A204.1 (cell line): Measurements from ENCODE around the gene USP21.

Experiments
- FAIRE-seq: peaks from 2 replicates; lab custom pipeline; 2012; peaks lifted over from hg19 to GRCh38; lab: Jason Lieb, UNC

USP21 gene

DNA sequence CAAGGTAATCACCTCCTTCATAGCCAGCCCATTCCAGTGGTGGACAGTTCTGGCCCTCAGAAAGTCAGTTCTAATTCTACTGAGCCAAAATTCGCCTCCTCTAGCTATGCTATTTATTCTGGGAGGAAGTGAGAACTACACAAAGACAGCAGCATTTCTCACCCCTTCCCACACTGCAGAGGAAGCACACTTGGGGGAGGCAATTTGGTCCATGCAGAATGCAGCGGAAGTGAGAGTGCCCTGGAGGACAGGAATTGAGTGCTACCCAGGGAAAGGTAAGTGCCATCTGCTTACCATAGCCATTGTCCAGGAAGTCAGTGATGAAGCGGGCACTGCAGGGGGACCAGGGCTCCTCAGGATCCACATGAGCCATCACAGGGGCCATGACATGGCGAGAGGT lies 35.9 kb downstream of the USP21 start:
- no peak for FAIRE-seq

DNA sequence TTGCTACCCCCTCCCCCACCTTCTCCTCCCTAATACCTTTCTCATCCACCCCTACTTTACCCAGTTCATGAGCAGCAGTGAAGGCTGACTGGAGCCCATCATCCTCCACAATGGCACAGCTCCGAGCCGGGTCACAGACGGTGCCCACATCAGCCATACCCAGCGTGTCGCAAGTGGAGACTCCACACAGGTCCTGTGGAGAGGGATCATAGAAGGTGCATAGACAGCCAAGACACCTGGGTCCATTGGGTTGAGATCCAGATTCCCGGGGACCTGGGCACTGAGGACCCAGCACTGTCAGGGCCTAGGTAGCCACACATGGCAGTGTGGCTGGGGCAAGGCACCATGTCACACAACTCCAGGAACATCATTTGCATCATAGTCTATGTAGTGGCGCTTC lies 36.8 kb downstream of the USP21 start:
- FAIRE-seq, result no peak

DNA sequence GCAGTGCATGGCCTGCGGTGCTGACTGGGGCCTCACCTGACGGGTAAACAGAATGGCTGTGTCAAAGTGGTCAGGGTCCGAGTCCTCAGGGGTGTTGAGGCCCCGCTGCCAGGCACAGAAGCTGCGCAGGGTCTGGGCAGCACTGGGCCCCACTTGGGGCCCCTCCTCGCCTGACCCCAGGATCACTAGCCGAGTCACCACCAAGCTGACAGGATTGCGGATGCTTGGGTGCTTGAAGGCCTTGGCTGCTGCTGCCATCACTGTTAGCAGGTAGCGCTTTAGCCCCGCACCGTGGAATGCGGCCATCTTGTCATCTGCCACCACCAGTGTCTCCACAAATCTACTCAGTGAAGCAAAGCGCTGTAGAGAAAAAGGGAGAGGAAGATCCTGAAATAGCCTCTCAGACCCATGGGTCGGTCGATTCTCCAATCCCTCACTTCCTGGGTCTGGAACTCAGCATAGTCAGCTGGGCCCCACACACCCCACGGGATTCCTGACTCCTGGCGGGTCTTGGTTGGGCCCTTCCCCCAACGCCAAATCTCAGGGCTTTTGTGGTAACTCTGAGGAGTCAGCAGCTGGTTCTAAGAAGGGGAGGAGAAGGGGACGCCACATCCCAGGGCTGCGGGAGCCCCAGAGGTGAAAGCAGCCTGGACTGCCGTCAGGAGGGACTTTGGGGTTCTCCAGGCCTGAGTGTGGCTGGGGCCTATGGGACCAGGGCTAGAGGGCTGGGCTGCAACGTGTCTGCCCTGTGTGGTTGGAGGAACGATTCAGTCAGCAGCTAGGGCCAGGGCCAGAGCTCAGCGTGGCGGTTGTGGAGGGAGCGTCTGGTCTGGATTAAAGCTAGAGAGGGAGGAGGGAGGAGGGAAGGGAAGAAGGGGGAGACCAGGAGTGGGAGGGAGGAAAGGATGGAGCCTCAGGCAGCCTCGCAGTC lies 37.5 kb downstream of the USP21 start:
- no peak for FAIRE-seq

DNA sequence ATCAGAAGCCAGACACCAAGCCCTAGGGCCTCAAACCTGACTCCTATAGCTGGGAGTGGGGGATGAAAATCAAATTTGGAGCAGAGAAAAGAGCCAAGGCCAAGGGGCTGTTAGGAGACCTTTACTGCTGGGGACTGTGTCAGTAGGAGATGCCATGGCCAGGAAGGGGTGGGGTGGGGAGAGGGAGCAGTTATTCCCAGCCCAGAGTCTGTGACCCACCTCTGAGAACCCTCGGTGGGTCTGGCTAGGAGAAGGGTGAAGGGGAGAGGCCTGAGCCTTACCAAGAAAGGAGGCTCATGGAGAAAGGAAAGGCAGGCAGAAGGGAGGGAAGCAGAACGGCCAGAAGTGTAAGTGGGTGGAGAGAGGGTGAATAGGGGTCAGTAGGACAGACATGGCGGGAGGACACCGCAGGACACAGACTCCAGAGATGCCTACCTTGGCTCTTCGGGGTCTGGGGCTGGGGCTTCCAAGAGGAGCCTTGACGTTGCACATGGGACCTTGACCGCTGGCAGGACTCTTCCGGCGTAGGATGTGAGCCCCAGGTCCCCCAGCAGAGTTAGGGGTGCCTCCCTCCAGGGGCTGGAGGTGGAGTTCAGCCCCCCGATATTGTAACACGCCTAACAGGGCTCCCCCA lies 38.4 kb downstream of the USP21 start:
- FAIRE-seq, result no peak

DNA sequence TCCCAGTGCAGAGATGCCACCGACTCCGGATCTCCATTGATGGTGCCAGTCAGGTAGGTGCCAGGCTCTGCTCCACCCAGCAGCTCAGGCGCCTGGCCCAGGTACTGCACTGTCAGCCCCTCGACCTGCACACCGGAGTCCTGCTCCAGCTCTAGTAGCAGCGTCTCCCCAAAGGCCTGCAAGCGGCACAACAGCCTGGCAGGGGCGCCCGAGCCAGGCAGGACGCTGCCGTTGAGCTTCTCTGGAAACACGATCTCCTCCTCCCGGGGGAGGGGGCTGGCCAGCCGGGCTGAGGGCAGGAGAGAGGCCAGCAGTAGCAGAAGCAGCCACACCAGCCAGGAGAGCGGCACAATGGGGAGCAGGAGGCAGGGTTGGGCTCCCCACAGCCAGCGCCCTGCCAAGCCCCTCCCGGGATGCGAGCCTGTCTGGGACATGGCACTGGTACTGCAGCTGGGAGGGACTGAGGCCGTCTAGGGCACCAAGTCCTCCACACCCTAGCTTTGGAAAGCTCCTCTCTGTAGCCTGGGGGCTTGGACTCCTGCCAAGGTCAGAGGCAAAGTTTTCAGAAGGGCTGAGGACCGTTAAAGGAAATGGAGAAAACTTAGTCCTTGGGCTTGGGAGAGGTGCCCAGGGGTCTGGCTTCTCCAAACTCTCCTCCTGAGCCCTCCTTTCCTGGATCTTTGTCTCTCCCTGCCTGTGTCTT lies 39.0 kb downstream of the USP21 start:
- no peak for FAIRE-seq

DNA sequence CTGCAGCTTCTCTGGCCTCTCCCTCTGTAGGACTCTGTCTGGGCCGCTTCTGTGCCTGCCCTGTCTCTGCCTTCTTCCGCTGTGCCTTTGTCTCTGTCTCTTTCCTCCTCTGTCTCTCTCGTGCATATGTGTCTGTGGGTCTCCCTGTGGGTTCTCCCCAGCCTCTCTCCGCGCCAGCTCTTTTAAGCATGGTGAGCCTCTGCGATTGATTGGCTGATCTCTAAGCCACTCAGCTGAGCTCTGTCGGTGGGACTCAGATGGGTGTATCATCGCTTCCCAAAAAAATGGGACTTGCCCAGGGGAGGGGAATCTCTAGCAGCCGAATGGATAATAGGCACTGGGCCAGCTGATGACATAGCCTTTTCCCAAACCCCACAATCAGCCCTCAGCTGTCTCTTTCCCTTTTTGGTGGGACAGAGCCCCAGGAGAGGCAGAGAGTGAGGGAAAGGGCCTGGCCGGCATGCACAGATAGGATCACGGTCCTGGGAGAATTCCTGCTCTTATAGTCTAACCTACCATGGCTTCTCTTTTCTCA lies 39.7 kb downstream of the USP21 start, which contains the start of gene ADAMTS4:
TSS of gene ADAMTS4 (minus strand) at position 158 of the 535 bp plus-strand sequence. CDS start 427 bp downstream, outside the sequence.
- no peak for FAIRE-seq

DNA sequence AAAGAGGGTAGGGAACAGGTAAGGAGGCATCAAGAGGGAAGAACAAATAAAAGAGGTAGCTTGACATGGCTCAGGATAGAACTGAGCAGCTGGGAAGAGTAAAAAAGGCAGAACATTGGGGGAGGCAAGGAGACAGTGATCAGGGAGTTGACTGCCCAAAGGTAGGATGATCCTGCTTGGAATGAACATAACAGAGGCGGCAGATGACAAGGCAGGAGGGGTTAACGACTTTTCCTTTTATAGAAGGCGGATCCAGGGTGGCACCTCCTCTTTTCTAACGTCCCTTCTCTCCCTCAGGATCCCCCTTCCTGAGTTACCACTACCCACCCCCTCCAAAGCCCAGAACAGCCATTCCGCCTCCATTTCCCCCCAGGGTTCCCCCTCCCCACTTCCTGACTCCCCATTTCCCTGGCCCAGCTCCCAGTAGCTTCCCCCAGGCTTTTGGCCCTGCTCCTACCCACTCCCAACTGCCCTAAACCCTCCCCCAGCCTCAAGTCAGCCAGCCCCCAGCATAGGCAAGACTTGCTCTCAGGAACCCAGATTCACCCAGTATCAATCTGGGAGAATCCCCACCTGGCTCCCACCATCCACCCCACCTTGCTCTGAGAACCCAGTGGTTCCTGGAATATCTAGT lies 40.3 kb downstream of the USP21 start:
- no peak for FAIRE-seq

DNA sequence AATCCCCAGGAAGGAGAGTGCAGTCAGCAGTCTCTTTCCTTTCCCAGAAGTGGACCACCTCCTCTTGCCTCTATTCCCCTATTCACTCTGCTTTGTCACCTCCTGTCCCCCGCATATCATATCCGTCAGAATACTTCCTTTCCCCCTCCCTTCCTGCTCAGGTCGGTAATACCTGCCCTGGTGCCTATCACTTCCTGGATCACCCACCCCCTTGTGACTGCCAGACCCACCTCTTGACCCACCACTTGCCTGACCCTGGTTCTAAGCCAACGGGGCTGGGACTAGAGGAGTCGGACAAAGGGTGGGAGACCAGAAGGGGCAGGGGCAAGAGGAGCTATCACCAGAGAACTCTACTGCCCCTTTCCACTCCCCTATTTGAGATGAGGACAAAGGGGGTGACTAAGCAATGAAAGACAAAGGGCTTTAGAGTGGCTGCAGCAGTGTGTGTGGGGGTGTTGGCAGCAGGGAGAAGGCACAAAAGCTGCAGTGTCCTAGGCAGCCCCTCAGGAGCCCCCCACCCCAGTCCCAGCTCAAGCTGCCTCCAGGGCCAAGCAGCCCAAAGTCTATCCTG lies 41.2 kb downstream of the USP21 start:
- FAIRE-seq, result no peak

DNA sequence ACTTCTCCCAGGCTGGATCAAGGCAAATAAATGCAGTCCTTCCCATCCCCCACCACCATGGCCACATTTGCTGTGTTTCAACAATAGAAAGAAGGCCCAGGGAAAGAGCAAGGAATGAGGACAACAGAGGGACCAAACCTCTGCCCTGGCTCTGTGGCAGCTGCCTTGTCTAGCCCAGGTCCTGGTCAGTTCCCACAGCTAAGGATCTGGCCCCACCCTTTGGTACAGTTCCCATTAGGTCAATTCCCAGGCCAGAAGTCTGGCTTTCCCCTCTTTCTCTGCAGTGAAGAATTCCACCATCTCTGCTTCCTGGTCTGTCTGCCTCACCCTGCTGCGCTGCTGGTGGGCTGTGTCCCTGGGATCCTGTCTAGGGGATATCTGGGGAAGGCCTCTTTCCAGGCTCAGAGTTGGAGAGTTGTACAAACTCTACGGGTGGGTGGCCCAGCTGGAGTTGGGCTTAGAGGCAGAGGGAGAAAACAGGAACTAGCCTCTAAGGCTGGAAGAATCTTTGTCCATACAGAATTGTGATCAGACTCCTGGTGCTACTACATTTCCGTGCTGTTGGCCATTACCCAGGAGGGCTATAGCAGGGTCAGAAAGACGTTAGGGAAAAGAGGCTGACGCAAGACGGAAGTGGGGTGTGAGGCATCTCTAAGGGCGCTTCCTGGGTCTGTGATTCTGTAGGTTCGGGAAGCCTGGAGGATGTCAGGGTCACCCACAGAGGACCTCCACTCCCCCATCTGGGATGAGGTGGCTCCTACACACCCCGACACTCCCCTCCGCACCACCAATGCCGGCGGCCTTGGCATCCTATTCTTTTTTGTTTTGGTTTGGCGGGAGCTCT lies 41.9 kb downstream of the USP21 start:
- no peak for FAIRE-seq

DNA sequence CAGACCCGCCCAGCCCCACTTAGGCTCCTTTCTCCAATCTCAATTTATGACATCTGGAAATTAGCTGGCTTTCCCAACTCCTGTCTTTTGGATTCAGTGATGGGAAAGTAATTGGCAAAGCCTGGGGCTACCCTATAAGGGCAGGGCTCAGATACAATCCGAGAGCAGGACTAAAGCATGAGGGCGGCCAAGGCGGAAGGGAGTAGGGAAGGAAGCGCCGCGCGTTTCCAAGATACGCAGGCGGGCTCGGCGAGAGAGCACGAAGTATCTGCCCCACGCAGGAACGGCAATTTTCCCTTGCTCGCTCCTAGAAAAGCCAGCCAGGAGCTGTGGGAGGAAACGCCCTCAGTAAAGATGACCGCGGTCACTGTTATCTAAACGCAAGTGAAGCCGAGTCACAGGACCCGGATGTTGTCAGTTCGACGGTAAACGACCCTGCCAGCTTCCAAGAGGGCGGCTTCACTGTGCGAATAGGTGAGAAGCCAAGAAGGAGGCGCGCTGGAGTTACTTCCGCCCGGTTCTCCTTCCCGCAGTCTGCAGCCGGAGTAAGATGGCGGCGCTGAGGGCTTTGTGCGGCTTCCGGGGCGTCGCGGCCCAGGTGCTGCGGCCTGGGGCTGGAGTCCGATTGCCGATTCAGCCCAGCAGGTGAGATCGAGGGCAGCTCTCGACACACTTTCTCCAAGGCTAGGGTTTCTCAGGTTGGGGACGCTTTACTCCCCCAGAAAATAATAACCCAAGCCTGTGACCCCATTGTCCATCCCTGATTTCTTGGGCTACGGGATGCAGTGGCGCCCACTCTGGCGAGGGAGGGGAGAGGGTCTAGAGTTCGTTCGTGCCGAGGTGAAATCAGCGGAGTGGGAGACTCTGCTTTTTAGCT lies 42.8 kb downstream of the USP21 start, which contains the start of gene NDUFS2:
TSS of gene NDUFS2 (plus strand) at position 532 of the 877 bp plus-strand sequence. CDS start at position 551, 19 bp downstream.
- peak; percentile 97 for FAIRE-seq

DNA sequence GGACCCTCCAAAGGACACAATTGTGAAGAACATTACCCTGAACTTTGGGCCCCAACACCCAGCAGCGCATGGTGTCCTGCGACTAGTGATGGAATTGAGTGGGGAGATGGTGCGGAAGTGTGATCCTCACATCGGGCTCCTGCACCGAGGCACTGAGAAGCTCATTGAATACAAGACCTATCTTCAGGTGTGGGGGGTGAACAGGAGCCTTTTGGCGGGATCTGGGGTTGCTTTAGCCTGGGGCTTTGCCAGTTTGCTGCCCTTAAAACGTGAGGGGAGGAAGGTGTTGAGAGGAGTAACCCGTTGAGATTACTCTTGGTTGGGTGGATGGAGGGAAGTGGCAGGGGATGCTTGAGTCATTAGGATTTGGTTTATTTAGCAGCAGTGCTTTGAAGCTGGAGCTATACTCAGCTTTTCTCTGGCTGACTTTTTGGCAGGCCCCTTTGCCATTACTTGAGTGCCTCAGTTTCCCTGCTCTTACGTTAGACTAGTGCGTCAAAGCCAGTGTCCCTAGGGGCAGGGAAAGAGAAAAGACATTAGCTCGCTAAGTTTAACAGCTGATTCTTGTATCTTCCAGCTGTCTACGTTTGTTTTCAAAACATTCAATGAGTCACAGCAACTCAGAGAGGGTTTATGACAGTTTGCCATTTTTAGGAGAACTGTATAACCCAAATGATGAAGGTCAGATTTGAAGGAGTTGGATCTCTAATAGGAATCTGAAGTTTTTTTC lies 47.3 kb downstream of the USP21 start:
- FAIRE-seq, result no peak

DNA sequence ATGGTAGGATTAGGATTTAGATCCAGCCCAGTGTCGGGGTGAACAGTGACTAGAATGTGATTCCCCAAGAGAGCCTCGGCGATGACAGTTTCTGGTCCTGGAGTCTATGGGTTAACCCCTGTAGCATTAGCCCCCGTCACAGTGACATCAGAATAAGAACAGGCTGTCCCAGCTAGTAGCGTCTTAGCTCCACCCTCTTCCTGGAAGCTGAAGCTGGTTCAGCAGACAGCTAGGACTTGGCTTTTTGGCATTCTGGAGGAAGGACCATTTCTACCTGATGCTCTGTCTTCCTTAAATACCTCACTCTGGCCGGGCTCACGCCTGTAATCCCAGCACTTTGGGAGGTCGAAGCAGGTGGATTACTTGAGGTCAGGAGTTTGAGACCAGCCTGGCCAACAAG lies 47.9 kb downstream of the USP21 start:
- no peak for FAIRE-seq

DNA sequence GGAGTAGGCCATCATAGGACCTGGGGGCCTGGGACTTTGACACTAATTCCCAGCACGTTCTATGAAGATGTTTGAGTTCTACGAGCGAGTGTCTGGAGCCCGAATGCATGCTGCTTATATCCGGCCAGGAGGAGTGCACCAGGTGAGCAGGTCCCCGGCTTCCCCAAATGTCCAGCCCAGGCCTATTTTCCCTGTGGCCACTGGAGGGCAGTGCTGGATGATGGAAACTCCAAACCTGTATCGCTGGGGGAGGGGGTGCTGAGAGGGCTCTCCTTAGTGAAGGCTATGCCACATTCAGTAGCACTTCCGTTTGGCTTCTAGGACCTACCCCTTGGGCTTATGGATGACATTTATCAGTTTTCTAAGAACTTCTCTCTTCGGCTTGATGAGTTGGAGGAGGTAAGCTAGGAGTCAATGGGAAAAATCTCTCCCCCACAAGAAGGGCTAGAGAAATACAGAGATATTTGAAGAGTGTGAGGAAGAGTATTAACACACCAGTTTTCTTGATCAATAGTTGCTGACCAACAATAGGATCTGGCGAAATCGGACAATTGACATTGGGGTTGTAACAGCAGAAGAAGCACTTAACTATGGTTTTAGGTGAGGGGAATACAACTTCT lies 50.6 kb downstream of the USP21 start:
- FAIRE-seq, result no peak

DNA sequence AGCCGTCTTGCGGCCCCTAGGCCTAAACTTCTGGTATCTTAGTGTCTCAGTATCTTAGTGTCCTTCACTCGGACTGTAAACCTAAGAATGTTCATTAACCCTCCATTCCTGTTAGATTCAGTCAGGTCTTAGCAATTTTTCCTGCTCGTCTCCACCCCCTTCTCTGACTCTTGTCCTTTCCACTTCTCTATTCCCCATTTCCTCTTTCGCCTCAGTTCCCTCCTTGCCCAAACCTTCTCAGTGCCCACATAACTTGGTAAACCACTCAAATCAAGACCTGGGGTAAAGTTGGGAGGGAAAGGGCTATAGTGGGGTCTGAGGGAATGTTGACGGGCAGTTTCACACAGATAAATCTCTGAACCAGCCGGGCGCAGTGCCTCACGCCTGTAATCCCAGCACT lies 55.1 kb downstream of the USP21 start:
- no peak for FAIRE-seq

DNA sequence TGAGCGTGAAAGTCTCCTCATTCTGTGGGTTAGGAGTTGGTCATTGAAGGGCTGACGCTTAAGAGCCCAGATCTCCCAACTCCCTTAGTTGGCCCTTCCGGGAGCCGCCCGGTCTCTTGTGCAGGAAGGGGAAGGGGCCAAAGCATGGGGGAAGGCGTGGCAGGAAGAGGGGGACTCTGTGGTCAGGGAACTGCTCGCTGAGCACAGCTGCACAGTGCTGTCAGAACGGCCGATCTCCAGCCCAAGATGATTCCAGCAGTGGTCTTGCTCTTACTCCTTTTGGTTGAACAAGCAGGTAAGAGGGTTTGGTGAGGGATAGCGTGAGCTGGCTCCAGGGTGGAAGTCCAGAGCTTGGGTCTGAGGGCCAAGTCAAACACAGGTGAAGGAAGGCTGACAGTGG lies 55.8 kb downstream of the USP21 start, which contains the start of gene FCER1G:
TSS of gene FCER1G (plus strand) at position 220 of the 400 bp plus-strand sequence. CDS start at position 247, 27 bp downstream.
- no peak for FAIRE-seq
